BJ (cell line): ENCODE measurements around the gene STX12. TPM values are rescaled to one million over a fixed set of nuclear protein-coding genes. Genes with fewer than 3 reads are reported as not detected.

Experiments
- CTCF ChIA-PET: fragments of 350-600 bp; formaldehyde crosslinking; extraction: SDS; loops from one replicate; lab custom pipeline; 2021; ENCODE audit warnings: antibody characterized with exemption, inconsistent platforms; lab: Yijun Ruan, JAX
- POLR2A ChIA-PET: fragments of 300-600 bp; sonication (Branson Sonifier 250); formaldehyde crosslinking; extraction: SDS; loops from one replicate; lab custom pipeline; 2021; ENCODE audit warnings: antibody characterized with exemption; lab: Charles Lee
- DNase-seq: peaks from one replicate; pipeline ENCODE4 v3.0.0-alpha.2; 2011; ENCODE audit warnings: low read depth
- H3K27me3 ChIP-seq: 2 replicates; pipeline ENCODE4 v1.6.0; 2011; ENCODE audit warnings: low read length; ENCODE audit not compliant: control insufficient read depth, insufficient read depth
- H3K36me3 ChIP-seq: 2 replicates; pipeline ENCODE4 v1.5.1; 2011; ENCODE audit warnings: low read length; ENCODE audit not compliant: control insufficient read depth, insufficient read depth
- H3K4me3 ChIP-seq: 2 replicates; pipeline ENCODE4 v1.5.1; 2011; ENCODE audit warnings: low read depth, mild to moderate bottlenecking, control low read depth, low read length
- polyA plus RNA-seq: library from polyadenylated mRNA; depleted of rRNA; stranded (reverse); fragments of >200 nt; gene quantifications from 2 replicates; pipeline ENCODE4 v1.2.3, GENCODE V29; 2011
- TF ChIP-seq, protein P1 (sequence below): IDR thresholded peaks from 2 replicates; pipeline ENCODE4 v1.5.1; 2011; ENCODE audit warnings: low read depth, mild to moderate bottlenecking, control low read depth, inconsistent platforms, low read length, moderate library complexity; ENCODE audit not compliant: insufficient read depth

Gene STX12
- polyA plus RNA-seq, 1 experiment, result 31.2 TPM

DNA sequence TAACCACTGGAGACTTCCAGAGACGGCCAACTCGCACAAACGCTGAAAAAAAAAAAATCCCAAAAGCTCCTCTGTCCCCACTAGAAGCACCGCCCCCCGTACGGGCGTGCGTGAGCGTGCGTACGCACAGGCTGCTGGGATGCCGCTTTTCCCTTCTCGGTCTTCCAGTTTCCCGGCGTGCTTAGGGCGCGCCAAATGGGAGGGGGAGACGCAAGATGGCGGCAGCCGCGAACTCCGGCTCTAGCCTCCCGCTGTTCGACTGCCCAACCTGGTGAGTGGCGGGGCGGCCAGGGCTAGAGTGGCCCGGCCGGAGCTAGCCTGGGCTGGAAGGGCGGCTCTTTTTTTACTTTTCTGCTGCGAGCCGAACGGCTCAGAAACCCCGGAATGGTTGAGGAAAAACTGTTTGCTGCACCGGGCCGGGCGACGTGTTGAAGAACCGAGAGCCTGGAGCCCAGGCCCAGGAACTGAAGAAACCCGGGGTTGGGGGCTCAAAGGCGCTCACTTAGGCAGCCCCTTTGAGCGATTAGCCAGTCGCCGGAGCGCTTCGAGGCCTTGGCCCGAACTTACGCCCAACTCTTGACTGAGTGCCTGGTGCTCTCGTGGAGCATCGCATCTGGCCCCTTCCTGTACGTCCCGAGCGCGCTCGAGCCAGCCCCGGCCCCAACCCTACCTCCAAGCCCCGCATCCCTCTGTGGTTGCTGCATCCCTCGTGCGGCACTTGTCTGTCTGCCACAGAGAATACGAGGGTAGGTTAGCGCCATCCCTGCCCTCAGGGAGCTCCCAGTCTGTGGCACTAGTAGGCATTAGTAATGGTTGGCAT is 57.8 kb downstream of the STX12 start, which contains the start of gene PPP1R8:
PPP1R8 (plus strand) TSS at position 162 of the 820 bp plus-strand sequence; CDS start at position 216, 54 bp downstream.
- Histone ChIP-seq H3K27me3 (no peaks in the 10 kb centered on the region), H3K4me3 (peak within 1 kb of the TSS; percentile 69), H3K36me3 (no peaks in the 10 kb centered on the region)
- POLR2A ChIA-PET, result interaction anchor here (0.6 to 1.0 kb wide), 4 partner anchors 14 to 202 kb away, joined by 3 to 7 read pairs (median 3); partner anchors contain the start of gene FAM76A
- CTCF ChIA-PET, result interaction anchor here (0.9 kb wide), 1 partner anchor 162 kb away, joined by 5 read pairs; no protein-coding TSS in a partner anchor
- peak; percentile 79 for DNase-seq
- TF ChIP-seq, protein P1, sequence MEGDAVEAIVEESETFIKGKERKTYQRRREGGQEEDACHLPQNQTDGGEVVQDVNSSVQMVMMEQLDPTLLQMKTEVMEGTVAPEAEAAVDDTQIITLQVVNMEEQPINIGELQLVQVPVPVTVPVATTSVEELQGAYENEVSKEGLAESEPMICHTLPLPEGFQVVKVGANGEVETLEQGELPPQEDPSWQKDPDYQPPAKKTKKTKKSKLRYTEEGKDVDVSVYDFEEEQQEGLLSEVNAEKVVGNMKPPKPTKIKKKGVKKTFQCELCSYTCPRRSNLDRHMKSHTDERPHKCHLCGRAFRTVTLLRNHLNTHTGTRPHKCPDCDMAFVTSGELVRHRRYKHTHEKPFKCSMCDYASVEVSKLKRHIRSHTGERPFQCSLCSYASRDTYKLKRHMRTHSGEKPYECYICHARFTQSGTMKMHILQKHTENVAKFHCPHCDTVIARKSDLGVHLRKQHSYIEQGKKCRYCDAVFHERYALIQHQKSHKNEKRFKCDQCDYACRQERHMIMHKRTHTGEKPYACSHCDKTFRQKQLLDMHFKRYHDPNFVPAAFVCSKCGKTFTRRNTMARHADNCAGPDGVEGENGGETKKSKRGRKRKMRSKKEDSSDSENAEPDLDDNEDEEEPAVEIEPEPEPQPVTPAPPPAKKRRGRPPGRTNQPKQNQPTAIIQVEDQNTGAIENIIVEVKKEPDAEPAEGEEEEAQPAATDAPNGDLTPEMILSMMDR, result no peak

DNA sequence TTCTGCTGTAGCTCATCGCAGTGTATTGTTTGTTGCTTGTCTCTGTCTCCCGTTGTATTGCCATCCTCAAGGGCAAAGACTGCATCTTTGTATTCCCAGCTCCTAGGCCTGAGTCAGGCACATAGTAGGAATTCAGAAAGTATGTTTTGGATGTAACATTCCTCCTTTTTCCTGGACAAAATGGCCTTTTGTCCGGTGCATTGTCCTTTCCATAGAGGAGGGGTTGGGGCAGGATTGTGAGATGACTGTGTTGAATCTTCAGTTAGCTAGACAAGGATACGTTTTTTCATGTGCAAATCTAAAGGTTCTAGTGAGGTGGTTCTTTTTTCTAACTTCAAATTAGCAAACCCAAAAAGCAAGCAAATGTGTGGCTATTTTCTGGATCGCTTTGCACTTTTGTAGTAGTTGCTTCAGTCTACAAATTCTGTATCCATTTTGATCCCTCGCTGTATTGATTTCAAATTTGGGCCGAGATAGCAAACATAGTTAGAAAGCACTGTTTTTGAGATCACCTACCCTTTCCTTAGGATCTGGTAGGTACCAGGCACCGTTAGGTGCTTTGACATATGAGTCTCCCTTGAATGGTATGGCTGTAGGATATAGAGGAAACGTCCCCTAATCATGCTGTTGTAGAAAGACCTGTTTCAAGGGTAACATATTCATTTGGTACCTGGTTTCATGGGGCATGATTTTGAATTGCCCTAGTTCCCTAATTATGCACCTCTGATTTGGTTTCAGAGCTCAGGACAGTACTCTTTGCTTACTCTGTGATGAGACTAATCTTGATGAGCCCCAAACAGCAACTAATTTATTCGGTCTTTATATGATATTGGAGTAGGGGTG is 58.8 kb downstream of the STX12 start:
- Histone ChIP-seq H3K27me3 (no peaks in the 10 kb centered on the region), H3K4me3 (peak overlapping the region; percentile 69), H3K36me3 (no peaks in the 10 kb centered on the region; the same call in 1 of the 2 replicates)
- ChIA-PET CTCF (interaction anchor here (1.5 kb wide), 1 partner anchor 10 kb away, joined by 5 read pairs; no protein-coding TSS in a partner anchor), POLR2A (no interaction called here)
- TF ChIP-seq, protein P1, result no peak
- no peak for DNase-seq

DNA sequence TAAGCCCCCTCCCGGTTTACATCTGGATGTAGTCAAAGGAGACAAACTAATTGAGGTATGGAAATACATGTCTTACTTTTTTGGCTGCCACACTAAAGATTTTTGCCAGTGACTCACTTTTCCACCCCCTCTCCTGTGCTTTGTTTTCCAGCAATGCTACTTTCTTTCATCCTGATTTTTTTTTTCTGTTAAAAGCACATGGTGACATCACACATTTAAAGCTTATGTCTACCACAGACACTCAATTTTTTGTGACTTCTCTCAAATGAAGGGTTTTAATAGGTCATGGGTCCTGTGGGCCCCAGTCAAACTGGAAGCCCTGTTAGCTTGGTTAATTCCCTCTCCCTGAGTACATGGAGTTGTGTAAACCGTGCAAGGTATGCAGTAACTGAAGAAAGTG is 59.7 kb downstream of the STX12 start:
- H3K4me3 ChIP-seq, result no peak overlapping the region
- ChIA-PET POLR2A (no interaction called here), CTCF (interaction anchor here (1.5 kb wide), 1 partner anchor 9 kb away, joined by 5 read pairs; no protein-coding TSS in a partner anchor)
- no peaks in the 10 kb centered on the region; the same call in 1 of the 2 replicates for H3K36me3 ChIP-seq
- TF ChIP-seq, protein P1, result no peak
- DNase-seq, result peak; percentile 6
- no peaks in the 10 kb centered on the region for H3K27me3 ChIP-seq

DNA sequence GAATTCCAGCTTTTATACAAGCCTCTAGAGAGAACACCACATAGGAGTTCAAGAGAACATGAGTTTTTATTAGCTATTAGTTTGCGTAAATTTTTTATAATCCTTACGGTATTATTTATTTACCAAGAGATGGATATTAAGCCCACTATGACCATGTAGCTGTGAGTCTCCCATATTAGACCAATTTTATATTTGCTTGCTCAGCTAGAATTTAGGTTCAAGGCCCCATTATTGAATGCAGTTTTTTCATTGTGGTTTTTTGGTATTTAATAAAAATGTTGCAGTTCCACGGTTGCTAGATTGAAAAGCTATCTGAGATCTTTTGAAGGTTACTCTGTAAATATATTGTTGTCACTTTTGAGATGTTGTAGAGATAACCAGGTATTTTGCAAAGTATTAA is 60.5 kb downstream of the STX12 start:
- Histone ChIP-seq H3K4me3 (no peak overlapping the region), H3K27me3 (no peaks in the 10 kb centered on the region), H3K36me3 (no peaks in the 10 kb centered on the region; the same call in 1 of the 2 replicates)
- ChIA-PET CTCF (no interaction called here), POLR2A (no interaction called here)
- no peak for DNase-seq
- TF ChIP-seq, protein P1, result no peak
